ENCODE results near the gene XRCC2. TPM values are rescaled to one million over a fixed set of nuclear protein-coding genes. Genes with fewer than 3 reads are reported as not detected.

The XRCC2 gene
- total RNA-seq, 1 donor from 2014 or later: 1.7 TPM

GRCh38 chr7:152618427-152618826, 57.5 kb downstream of the XRCC2 start:
- H3K27me3 ChIP-seq: no peaks in the 10 kb centered on the region
- H3K9me3 ChIP-seq: no peaks in the 10 kb centered on the region
- intact Hi-C loops (cut with DNase I): no loop called here

DNA sequence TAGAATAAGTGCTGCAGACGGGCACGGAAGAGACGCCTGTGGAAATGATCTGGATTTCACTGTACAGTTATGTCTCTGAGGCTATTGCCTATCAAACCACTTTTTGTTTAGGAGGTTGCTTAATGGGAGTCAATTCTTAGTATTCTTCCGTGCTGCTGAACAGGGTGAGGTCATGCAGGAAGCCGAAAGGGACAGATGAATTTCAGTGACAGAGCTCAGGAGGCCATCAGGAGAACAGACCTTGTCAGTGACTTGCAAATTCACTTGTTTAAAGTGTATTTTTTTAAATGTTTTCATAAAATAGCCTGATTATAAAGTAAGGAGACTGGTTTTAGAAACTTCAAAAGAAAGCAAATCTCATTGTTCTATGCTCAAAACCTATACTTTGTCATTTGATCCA, 58.9 kb downstream of the XRCC2 start:
- H3K36me3 ChIP-seq: no peaks in the 10 kb centered on the region
- intact Hi-C loops (cut with DNase I): no loop called here
- no peaks in the 10 kb centered on the region for H3K9me3 ChIP-seq
- DNase-seq (ENCODE audit: extremely low spot score in 2 of 2): no peak
- H3K4me1 ChIP-seq: no peaks in the 10 kb centered on the region
- no peak overlapping the region for H3K27ac ChIP-seq
- TF ChIP-seq POLR2A (IDR thresholded peaks at IDR 0.05) (no peak), POLR2AphosphoS5 (IDR thresholded peaks at IDR 0.05; ENCODE audit: insufficient read depth in 1 of 2, low read depth in 1 of 2) (no peak)
- TF ChIP-seq, protein P1, sequence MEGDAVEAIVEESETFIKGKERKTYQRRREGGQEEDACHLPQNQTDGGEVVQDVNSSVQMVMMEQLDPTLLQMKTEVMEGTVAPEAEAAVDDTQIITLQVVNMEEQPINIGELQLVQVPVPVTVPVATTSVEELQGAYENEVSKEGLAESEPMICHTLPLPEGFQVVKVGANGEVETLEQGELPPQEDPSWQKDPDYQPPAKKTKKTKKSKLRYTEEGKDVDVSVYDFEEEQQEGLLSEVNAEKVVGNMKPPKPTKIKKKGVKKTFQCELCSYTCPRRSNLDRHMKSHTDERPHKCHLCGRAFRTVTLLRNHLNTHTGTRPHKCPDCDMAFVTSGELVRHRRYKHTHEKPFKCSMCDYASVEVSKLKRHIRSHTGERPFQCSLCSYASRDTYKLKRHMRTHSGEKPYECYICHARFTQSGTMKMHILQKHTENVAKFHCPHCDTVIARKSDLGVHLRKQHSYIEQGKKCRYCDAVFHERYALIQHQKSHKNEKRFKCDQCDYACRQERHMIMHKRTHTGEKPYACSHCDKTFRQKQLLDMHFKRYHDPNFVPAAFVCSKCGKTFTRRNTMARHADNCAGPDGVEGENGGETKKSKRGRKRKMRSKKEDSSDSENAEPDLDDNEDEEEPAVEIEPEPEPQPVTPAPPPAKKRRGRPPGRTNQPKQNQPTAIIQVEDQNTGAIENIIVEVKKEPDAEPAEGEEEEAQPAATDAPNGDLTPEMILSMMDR (IDR thresholded peaks at IDR 0.05): no peak
- H3K4me3 ChIP-seq: no peak overlapping the region
- H3K27me3 ChIP-seq: no peaks in the 10 kb centered on the region

More at GRCh38 chr7:152618427-152618826, 57.5 kb downstream of the XRCC2 start:
- no peaks in the 10 kb centered on the region for H3K36me3 ChIP-seq
- TF ChIP-seq, protein P1 (IDR thresholded peaks at IDR 0.05): no peak
- TF ChIP-seq POLR2AphosphoS5 (IDR thresholded peaks at IDR 0.05; ENCODE audit: insufficient read depth in 1 of 2, low read depth in 1 of 2): no peak
- TF ChIP-seq POLR2A (IDR thresholded peaks at IDR 0.05): no peak
- H3K4me1 ChIP-seq: no peaks in the 10 kb centered on the region
- no peak for DNase-seq (ENCODE audit: extremely low spot score in 2 of 2)
- H3K27ac ChIP-seq: no peak overlapping the region
- no peak overlapping the region for H3K4me3 ChIP-seq

- Histone ChIP-seq H3K27ac (no peak overlapping the region), H3K4me1 (no peaks in the 10 kb centered on the region), H3K4me3 (no peak overlapping the region), H3K9me3 (no peaks in the 10 kb centered on the region), H3K27me3 (no peaks in the 10 kb centered on the region), H3K36me3 (no peaks in the 10 kb centered on the region)
- no peak for TF ChIP-seq POLR2AphosphoS5 (IDR thresholded peaks at IDR 0.05; ENCODE audit: insufficient read depth in 1 of 2, low read depth in 1 of 2)
- TF ChIP-seq POLR2A (IDR thresholded peaks at IDR 0.05): no peak
- TF ChIP-seq, protein P1 (IDR thresholded peaks at IDR 0.05): no peak
- intact Hi-C loops (cut with DNase I): no loop called here
- no peak for DNase-seq (ENCODE audit: extremely low spot score in 2 of 2)
Measured at GRCh38 chr7:152615031-152615741, 60.8 kb downstream of the XRCC2 start.

GRCh38 chr7:152608656-152609055, 67.3 kb downstream of the XRCC2 start:
- Histone ChIP-seq H3K36me3 (no peaks in the 10 kb centered on the region), H3K27me3 (no peaks in the 10 kb centered on the region), H3K9me3 (no peaks in the 10 kb centered on the region), H3K4me1 (no peaks in the 10 kb centered on the region), H3K27ac (no peak overlapping the region), H3K4me3 (no peak overlapping the region)
- DNase-seq (ENCODE audit: extremely low spot score in 2 of 2): no peak
- TF ChIP-seq POLR2A (IDR thresholded peaks at IDR 0.05) (no peak), POLR2AphosphoS5 (IDR thresholded peaks at IDR 0.05; ENCODE audit: insufficient read depth in 1 of 2, low read depth in 1 of 2) (no peak)
- TF ChIP-seq, protein P1 (IDR thresholded peaks at IDR 0.05): no peak
- intact Hi-C loops (cut with DNase I): no loop called here

GRCh38 chr7:152608208-152608607, 67.7 kb downstream of the XRCC2 start:
- TF ChIP-seq POLR2AphosphoS5 (IDR thresholded peaks at IDR 0.05; ENCODE audit: insufficient read depth in 1 of 2, low read depth in 1 of 2): no peak
- TF ChIP-seq POLR2A (IDR thresholded peaks at IDR 0.05): no peak
- TF ChIP-seq, protein P1 (IDR thresholded peaks at IDR 0.05): no peak
- no peaks in the 10 kb centered on the region for H3K4me1 ChIP-seq
- H3K27me3 ChIP-seq: no peaks in the 10 kb centered on the region
- H3K4me3 ChIP-seq: no peak overlapping the region
- H3K36me3 ChIP-seq: no peaks in the 10 kb centered on the region
- DNase-seq (ENCODE audit: extremely low spot score in 2 of 2): no peak
- no peak overlapping the region for H3K27ac ChIP-seq
- no peaks in the 10 kb centered on the region for H3K9me3 ChIP-seq
- intact Hi-C loops (cut with DNase I): no loop called here
